ENCODE measurements around the gene RGPD4.

- TF ChIP-seq CTCF (IDR thresholded peaks at IDR 0.05) (no peak), EZH2 (IDR thresholded peaks at IDR 0.05; ENCODE audit: borderline replicate concordance, insufficient read depth, low read depth, low read length, poor library complexity, severe bottlenecking) (no peak)
Measured at GRCh38 chr2:107817378-107817777, 9.3 kb upstream of the RGPD4 start.
